ENCODE data around the gene PRCD.
"Not testable (repeated sequence)": the region's sequence is repeated elsewhere in the genome, so short reads cannot be mapped to it uniquely, and the experiment has no call there.

Gene PRCD

GRCh38 chr17:76562734-76563148, 22.9 kb downstream of the PRCD start:
- ATAC-seq (ENCODE audit: low read depth) (peak; percentile 46), DNase-seq (ENCODE audit: low spot score) (no peak)
- H3K27me3 ChIP-seq (ENCODE audit: insufficient read depth, poor library complexity, severe bottlenecking): no peaks in the 10 kb centered on the region
- H3K36me3 ChIP-seq (ENCODE audit: low read depth): peaks cover 88% of the 10 kb centered on the region
- no peak overlapping the region for H3K4me3 ChIP-seq (ENCODE audit: severe bottlenecking)
- peak overlapping the region; percentile 82 for H3K27ac ChIP-seq (ENCODE audit: poor library complexity, severe bottlenecking)
- TF ChIP-seq CTCF (IDR thresholded peaks at IDR 0.05; ENCODE audit: poor library complexity, severe bottlenecking): no peak
- H3K4me1 ChIP-seq (ENCODE audit: insufficient read depth, poor library complexity, severe bottlenecking): peaks cover 43% of the 10 kb centered on the region
- no peaks in the 10 kb centered on the region for H3K9me3 ChIP-seq (ENCODE audit: severe bottlenecking)

- H3K4me1 ChIP-seq (ENCODE audit: insufficient read depth, poor library complexity, severe bottlenecking): peaks cover 43% of the 10 kb centered on the region
- ATAC-seq (ENCODE audit: low read depth): not testable (repeated sequence)
These were observed 23.5 kb downstream of the PRCD start for GRCh38 chr17:76563359-76563758.

DNA sequence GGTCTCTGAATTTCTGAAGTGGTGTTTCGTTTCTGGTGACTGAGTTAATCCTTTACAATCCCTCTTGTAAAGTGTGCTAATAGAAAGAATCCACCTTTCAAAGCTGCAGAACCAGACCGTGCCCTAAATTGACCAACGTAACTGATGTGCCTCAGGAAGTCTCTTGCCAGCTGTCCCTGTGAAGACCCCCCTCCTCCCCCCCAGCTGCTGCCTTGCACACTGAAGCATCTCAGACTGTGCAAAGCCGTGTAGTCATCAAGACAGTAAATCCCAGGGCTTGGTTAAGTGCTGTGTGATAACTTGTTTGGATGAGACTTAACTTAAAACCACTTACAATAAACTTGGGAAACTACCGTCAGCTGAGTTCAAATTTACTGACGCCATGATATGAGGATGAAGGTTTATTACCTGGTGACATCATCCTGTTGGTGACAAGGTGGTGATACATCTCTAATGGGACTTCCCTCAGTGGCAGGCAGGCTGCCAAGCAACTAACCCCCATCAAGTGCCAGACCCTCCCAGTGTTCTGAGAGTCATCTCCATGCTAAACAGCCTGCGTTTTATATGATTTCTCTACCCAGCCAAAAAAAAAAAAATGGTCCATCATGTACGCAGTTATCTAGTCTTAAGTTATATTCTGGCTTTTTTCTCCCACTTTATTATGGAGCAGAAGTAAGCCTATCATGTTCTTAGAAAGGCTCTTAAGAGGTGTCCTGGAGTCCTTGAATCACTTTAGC, 25.3 kb downstream of the PRCD start:
- not testable (repeated sequence) for H3K4me3 ChIP-seq (ENCODE audit: severe bottlenecking); ATAC-seq (ENCODE audit: low read depth); DNase-seq (ENCODE audit: low spot score); H3K27me3 ChIP-seq (ENCODE audit: insufficient read depth, poor library complexity, severe bottlenecking); H3K9me3 ChIP-seq (ENCODE audit: severe bottlenecking)
- peaks cover 27% of the 10 kb centered on the region for H3K4me1 ChIP-seq (ENCODE audit: insufficient read depth, poor library complexity, severe bottlenecking)
- H3K27ac ChIP-seq (ENCODE audit: poor library complexity, severe bottlenecking): peak overlapping the region; percentile 17
- peaks cover 65% of the 10 kb centered on the region for H3K36me3 ChIP-seq (ENCODE audit: low read depth)

More at GRCh38 chr17:76563359-76563758, 23.5 kb downstream of the PRCD start:
- H3K36me3 ChIP-seq (ENCODE audit: low read depth): peaks cover 83% of the 10 kb centered on the region
- not testable (repeated sequence) for H3K4me3 ChIP-seq (ENCODE audit: severe bottlenecking); H3K27me3 ChIP-seq (ENCODE audit: insufficient read depth, poor library complexity, severe bottlenecking); H3K9me3 ChIP-seq (ENCODE audit: severe bottlenecking); DNase-seq (ENCODE audit: low spot score)
- H3K27ac ChIP-seq (ENCODE audit: poor library complexity, severe bottlenecking): peak overlapping the region; percentile 82

DNA sequence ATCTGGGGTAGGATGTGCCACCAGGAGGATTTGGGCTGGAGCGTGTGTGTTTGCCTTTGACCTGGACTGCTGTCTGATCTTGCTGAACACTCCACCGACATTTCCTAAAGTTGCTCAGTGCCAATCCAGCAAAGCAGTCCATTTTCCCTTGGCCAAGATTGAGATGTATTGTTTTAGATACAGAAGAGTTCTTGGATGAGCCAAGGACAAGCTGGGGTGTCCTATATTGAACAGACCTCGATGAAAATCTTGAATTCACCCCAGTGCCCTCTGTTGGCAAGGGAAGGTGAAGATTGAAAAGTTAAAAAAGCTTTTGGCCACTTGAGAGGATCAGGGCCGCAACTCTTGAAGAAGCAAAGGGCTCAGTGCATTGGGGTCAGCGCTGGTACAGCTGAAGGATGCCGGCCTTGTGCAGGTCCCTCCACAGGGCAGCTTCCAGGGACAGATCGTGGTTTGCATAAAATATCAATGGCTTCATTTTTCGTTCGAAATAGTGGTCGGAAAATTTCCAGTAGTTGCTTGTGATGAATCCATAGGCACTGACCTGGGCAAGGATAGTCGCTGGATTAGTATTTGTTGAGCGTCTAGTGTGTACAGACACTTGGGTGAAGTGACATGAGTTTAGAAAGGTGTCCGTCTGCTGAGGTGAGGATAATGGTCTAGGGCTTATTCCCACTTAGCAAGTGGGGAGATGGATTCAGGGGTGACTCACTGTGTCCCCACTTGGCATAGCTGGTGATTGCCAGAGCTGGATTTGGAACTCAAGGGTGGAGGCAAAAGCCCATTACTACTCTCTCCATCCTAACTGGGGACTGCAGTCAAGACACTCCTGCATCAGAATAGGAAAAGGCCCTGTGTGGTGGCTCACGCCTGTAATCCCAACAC, 26.1 kb downstream of the PRCD start:
- no peaks in the 10 kb centered on the region for H3K27me3 ChIP-seq (ENCODE audit: insufficient read depth, poor library complexity, severe bottlenecking)
- H3K9me3 ChIP-seq (ENCODE audit: severe bottlenecking): no peaks in the 10 kb centered on the region
- peak overlapping the region; percentile 17 for H3K27ac ChIP-seq (ENCODE audit: poor library complexity, severe bottlenecking)
- no peak for DNase-seq (ENCODE audit: low spot score)
- H3K4me3 ChIP-seq (ENCODE audit: severe bottlenecking): no peak overlapping the region
- ATAC-seq (ENCODE audit: low read depth): no peak
- H3K36me3 ChIP-seq (ENCODE audit: low read depth): peaks cover 56% of the 10 kb centered on the region
- TF ChIP-seq CTCF (IDR thresholded peaks at IDR 0.05; ENCODE audit: poor library complexity, severe bottlenecking): no peak
- H3K4me1 ChIP-seq (ENCODE audit: insufficient read depth, poor library complexity, severe bottlenecking): peaks cover 19% of the 10 kb centered on the region

DNA sequence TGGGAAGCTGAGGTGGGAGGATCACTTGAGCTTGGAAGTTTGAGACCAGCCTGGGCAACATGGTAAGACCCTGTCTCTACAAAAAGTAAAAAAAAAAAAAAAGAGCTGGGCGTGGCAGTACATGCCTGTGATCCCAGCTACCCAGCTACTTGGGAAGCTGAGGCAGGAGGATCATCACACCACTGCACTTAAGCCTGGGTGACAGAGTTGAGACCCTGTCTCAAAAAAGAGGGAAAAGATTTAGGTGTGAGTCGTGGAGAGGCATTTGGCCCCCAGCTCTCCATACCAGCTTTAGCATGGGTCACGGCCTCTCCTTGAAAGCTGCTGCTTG, 26.7 kb downstream of the PRCD start:
- TF ChIP-seq CTCF (IDR thresholded peaks at IDR 0.05; ENCODE audit: poor library complexity, severe bottlenecking): no peak
- Histone ChIP-seq H3K9me3 (ENCODE audit: severe bottlenecking) (no peaks in the 10 kb centered on the region), H3K27me3 (ENCODE audit: insufficient read depth, poor library complexity, severe bottlenecking) (no peaks in the 10 kb centered on the region), H3K4me3 (ENCODE audit: severe bottlenecking) (no peak overlapping the region), H3K27ac (ENCODE audit: poor library complexity, severe bottlenecking) (peak overlapping the region; percentile 17), H3K36me3 (ENCODE audit: low read depth) (peaks cover 50% of the 10 kb centered on the region), H3K4me1 (ENCODE audit: insufficient read depth, poor library complexity, severe bottlenecking) (peaks cover 13% of the 10 kb centered on the region)
- ATAC-seq (ENCODE audit: low read depth) (no peak), DNase-seq (ENCODE audit: low spot score) (no peak)
